GM18520 (cell line): ENCODE data around the gene CAPN9.
"Not testable (repeated sequence)": the region's sequence is repeated elsewhere in the genome, so short reads cannot be mapped to it uniquely, and the experiment has no call there.

Source experiments
- ATAC-seq: cut with Tn5 transposase; IDR thresholded peaks from one replicate; pipeline ENCODE4 v1.9.1; 2021; ENCODE audit not compliant: unreplicated experiment

The CAPN9 gene, protein sequence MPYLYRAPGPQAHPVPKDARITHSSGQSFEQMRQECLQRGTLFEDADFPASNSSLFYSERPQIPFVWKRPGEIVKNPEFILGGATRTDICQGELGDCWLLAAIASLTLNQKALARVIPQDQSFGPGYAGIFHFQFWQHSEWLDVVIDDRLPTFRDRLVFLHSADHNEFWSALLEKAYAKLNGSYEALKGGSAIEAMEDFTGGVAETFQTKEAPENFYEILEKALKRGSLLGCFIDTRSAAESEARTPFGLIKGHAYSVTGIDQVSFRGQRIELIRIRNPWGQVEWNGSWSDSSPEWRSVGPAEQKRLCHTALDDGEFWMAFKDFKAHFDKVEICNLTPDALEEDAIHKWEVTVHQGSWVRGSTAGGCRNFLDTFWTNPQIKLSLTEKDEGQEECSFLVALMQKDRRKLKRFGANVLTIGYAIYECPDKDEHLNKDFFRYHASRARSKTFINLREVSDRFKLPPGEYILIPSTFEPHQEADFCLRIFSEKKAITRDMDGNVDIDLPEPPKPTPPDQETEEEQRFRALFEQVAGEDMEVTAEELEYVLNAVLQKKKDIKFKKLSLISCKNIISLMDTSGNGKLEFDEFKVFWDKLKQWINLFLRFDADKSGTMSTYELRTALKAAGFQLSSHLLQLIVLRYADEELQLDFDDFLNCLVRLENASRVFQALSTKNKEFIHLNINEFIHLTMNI

DNA sequence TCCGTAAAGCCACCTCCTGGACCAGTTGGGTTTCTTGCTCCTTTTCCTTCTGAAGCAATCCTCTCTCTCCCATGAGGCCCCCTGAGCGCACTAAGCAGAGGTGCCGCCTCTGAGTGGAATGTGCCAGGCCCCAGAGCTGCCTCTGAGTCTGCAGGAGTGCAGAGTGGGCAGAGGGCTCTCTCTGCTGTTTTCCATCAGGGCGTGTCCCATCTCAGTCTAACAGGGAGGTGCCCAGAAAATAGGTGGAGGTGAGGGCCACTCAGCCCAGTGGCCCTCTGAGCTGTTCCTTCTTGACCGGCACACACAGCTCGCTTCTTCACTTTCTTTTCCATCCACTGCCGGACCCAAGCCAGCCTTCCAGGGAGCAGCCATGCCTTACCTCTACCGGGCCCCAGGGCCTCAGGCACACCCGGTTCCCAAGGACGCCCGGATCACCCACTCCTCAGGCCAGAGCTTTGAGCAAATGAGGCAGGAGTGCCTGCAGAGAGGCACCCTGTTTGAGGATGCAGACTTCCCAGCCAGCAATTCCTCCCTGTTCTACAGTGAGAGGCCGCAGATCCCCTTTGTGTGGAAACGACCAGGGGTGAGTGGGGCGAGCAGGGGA, at the start of gene CAPN9:
Gene CAPN9, plus strand, starts transcription at position 262 of the 604 bp plus-strand sequence. Its CDS starts 109 bp downstream, at position 371.
- no peak for ATAC-seq

DNA sequence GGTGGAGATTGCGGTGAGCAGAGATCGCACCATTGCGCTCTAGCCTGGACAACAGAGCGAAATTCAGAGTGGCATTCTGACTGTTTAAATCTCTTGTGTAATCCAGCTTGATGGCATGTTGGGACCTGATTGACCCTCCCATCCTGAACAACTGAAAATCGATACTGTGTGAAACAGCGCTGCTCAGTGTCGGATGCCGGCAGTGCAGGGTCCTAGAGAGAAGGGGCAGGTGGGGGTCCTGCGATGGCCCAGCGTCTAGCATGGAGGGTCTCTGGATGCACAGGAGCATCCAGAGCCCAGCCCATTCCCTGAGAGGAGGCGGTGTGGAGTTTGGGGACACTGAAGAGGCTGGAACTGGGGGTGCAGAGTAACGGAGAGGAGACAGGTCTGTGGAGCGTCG, 49.1 kb upstream of the CAPN9 start:
- no peak for ATAC-seq

DNA sequence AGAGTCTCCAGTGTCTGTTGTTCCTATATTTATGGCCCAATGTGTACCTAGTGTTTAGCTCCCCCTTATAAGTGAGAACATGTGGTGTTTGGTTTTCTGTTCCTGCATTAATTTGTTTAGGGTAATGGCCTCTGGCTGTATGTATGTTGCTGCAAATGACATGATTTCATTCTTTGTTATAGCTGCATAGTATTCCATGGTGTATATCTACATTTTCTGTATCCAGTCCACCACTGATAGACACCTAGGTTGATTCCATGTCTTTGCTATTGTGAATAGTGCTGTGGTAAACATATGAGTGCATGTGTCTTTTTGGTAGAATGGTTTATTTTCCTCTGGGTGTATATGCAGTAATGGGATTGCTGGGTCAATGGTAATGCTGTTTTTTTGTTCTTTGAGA, 48.2 kb upstream of the CAPN9 start:
- ATAC-seq, result not testable (repeated sequence)

DNA sequence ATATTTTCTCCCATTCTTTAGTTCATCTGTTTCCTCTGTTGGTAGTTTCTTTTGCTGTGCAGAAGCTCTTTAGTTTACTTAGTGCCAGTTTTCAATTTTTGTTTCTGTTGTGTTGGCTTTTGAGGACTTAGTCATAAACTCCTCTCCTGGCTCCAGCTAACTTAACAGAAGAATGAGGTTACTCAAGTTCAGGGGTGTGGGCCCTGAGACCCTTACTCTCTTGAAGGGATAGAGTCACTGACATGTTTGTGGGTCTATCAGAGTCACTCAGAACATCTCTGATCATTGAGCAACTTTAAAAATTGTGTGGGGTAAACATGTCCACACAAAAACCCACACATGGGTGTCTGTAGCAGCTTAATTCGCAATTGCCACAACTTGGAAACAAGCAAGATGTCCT, 47.5 kb upstream of the CAPN9 start:
- ATAC-seq, result no peak

DNA sequence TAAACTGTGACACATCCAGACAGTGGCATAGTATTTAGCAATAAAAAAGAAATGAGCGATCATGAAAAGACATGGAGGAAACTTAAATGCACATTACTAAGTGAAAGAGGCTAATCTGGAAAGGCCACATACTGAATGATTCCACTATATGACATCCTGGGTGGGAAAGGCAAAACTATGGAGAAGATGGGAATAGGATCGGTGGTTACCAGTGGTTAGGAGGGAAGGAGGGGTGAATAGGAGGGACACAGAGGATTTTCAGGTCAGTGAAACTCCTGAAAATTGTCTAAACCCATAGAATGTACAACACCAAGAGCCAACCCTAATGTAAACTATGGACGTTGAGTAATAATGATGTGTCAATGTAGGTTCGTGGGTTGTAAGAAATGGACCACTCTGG, 47.1 kb upstream of the CAPN9 start:
- no peak for ATAC-seq

DNA sequence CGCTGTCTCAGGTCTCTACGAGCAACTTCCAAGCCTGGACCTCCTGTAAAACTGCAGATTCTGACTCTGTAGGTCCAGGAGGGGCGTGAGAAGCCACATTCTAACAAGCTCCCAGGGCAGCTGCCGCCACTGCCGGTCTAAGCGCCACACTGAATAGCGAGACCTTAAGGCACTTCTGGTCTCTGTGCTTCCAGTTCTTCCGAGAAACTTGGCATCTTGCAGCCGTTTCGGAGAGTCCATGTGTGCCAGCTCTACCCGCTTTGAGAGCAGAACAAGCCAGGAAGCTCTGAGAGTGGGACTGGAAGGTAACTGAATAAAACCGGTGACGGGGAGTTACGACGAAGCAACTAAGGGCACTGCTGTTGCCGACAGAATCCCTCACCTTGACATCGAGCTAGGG, 45.8 kb upstream of the CAPN9 start:
- ATAC-seq, result no peak

DNA sequence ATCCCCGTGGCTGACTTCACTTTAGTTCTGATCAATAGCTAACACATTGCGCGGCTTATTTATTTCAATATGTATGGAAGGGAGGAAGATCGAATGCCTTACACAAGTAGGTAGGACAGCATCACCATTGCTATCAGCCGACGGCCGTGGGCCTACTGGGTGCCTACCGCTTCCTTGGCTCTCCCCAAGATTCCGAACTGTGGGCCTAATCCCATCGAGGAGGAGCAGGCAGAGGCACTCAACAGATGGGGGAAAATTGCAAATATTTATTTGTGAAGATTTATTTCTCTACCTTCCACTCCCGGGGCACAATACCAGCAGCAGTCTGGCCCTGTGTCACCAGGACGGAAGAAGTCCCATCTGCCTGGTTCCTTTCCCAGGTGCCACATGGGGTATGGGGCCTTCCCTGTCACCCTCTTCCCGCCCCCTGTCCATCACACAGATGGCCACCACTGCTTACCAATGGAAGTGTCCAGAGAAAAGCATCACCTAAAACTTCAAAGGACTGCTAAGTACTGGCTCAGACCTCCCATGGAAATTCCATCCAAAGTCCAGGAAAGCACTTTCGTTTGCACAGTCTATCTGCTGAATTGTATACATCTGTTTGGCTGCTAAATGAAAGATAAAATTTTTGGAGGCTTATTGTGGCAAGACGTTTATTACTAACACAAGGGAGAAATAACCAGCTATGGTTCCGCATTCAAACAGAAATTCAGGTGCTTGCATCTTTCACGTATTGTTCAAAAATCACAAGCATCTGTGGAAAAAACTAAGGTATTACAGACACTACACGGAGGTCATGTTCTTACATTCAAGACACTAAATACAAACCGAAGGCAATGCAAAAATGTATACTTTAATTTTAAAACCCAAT, 45.1 kb upstream of the CAPN9 start:
- ATAC-seq, result no peak

DNA sequence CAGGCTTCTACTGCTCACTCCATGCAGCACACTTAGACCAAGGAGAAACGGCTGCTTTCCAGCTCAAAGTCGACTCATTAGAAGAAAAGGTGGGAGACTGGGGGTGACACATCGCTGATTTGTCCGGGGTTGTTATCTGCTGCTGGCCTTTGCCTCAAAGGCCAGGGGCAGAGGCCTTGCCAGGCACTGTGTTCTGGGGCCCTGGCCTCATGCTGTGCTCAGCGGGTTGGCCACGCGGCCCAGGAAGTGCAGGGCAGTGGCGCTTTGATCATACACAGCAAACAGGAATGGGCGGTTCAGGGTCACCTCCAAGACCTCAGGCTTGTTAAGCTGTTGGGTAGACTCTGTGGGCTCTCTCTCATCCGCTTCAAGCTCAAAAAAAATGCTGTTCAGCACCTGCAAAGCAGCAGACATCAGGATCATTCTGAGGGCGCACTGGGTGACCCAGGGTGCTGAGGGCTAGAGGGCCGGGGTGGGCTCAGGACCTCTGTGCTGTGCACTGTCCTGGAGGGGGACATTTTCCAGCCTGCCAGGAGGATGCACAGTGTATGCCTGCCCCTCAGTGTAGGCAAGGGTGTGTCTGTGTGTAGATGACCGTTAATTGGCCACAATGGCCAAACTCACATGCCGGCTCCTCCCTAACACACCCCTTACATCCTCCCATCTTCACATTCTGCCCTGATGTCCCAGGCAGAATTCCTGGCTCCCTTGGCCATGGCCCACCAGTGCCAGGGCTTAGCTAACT, 44.1 kb upstream of the CAPN9 start:
- no peak for ATAC-seq

DNA sequence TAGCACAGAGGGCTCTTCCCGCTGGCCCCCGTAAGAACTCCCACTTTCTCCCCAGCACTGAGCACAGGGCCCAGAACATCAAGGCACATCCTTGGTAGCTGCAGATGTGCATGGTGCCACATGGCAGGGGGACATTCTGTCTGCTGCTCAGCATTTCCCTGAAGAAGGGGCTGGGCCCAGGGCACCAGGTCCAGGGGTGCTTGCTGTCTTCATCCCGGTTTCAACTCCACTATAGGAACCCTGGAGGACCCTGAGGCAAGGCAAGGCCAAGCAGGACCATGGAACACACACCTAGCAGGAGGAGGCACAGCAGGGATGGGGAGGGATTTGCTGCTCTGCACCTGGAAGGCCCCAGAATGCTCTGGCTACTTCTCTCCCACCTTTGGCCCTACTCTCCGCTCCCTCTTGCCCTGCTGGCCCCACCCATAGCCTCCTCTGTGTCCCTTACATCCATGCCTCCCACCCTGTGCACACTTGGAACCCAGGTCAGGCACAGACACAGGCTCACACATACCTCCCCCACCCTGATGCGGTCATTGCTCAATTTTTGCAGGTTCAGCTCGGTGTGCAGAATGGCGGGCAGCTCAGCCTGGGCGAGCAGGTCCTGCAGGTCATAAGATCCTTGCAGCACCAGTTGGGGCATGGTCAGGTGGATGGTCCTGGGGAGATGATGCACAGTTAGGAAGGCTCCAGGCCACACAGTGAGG, 43.4 kb upstream of the CAPN9 start:
- no peak for ATAC-seq

DNA sequence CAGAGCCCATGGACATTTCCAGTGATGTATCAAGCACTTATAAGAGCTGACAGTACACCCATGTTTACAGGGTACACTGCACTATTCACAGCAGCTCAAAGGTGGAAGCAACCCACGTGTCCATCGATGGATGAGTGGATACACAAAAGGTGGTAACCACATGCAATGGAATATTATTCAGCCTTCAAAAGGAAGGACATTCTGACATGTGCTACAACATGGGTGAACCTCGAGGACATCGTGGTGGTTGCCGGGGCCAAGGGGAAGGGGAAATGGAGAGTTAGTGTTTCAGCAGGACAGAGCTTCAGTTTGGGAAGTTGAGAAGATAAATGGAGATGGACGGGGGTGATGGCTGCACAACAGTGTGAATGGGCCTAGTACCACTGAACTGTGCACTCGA, 42.4 kb upstream of the CAPN9 start:
- ATAC-seq, result no peak

DNA sequence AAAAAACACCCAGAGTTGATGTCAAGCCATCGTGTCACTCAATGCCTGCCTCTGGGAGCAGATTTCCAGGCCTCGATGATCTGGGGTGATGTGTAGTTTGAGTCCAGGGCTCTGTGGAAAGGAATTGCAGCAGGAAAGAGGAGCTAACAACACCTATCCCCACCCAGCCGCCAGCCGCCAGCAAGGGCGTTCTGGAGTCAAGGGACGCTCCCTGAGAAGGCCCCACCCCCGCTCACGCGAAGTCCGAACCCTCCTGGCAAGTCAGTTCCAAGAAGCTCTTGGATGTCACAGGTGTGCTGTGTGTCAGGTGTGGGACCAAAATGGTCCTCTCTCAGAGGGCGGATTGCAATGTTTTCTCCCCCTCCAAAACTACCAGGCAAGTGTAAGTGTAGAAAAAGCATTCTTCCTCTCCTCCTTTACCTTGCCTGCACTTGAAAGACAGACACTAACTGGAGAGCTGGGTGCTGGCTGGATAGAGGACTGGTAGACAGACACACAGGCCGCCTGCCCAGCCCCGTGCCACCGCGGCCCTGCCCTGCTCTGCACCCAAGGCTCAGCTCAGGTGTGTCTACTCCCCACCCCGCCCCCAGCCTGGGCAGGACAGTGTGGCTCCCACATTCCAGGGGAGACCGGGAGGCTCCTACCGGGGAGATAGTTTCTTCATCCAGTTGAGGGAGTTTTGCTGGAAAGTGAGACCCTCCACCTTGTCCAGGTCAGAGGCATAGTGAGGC, 41.7 kb upstream of the CAPN9 start:
- no peak for ATAC-seq

DNA sequence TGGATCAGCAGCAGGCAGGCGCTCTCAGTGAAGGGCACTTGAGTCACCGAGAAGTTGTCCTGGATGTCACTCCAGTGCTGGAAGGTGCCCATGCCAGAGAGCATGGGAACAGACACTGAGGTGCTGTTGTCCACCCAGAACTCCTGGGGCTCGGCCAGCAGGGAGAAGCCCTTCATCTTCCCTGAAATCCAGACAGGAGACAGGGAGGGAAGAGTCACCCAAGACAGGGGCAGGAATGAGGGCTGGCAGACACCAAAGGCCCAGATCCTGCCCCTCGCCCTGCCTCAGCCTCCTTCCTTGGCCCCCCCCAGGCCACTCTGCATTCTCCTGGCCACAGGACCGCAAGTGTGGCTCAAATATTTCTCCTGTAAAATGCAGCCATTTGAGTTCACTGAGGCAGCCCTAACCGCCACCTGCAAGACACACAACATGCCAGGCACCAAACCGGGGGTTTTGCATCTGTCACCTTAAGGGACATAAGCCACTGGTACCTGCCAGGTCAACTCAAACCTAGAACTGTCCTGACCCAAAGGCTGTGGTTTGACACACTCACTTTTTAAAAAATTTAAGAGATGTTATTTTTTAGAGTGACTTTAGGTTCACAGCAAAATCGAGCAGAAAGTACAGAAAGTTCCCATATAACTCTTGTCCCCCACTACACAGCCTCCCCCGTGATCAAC, 41.0 kb upstream of the CAPN9 start:
- ATAC-seq, result no peak

DNA sequence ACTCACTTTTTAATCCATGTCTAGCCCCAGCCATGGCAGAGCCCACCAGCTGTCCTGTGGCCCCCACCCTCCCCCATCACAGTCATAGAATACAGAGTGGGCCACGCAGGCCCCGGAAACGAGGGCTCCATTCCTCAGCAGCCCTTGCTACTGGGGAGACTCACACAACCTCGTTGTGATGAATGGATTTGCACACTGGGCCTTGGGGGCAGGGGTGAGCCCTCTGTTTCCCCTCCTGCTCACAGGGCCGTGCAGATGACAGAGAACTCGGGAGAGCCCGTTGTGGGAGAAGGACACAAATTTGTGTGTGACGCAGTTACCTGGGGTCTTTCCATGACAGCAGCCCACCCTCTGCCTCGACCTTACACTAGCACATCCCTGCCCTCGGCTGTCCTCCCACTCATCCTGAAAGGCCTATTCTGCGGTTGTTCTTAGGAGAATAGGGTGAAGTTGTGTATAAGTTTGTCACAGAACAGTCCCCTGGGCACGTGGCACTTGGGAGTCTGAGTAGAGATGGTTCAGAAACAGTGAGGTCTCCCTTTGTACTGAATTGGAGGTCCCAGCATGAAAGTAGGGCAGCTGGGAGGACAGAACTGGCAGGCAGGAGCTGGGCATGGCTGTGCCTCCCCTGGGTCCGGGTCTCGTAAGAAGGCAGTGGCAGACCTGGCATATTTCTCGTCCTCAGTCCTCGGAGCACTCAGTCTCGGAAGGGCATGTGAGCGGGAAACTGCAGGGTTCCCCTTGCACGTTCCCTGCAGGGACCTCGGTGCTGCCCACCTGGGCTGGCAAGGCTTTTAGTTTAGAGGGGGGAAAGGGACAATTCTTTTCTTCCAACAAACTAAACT, 40.1 kb upstream of the CAPN9 start:
- ATAC-seq, result no peak

DNA sequence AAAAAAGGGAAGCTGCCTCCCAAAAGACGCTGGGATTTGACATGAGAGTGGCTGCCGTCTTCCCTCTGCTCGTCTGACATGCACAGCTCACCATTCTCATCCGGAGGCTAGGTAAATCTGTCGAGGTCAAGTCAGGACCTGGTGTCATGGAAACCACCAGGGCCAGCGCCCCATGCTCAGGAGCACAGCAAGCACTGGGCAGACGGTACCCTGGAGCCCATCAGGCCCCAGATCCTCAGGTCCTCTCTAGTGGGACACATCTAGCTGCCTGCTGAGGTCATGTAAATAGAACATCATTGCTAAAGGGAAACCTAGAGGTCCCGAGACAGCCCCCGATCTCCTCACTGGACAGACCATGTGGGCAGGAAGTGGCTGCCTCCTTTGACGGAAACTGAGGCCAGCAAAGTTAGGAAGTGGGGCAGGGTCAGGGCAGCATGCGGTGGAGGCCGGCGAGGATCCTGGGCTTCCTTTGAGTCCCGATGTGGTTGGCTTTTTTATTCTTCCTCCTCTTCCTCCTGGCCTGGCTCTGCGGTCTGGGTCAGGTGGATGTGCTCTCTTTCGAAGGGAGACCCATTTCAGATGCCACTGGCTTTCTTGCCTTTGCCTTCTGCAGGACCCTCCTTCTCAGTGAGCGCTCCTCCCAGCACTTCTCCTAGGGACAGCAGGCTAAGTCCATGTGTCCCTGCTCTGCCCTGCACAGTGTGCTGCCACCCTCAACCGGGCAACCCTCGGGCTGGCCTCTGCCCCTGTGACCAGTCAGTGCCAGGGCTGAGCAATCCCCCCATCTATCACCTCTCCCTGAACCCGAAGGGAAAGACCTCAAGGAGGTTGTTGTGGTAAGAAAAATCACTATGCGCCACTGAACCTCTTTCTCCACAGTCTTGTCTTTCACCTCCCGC, 39.2 kb upstream of the CAPN9 start:
- no peak for ATAC-seq

DNA sequence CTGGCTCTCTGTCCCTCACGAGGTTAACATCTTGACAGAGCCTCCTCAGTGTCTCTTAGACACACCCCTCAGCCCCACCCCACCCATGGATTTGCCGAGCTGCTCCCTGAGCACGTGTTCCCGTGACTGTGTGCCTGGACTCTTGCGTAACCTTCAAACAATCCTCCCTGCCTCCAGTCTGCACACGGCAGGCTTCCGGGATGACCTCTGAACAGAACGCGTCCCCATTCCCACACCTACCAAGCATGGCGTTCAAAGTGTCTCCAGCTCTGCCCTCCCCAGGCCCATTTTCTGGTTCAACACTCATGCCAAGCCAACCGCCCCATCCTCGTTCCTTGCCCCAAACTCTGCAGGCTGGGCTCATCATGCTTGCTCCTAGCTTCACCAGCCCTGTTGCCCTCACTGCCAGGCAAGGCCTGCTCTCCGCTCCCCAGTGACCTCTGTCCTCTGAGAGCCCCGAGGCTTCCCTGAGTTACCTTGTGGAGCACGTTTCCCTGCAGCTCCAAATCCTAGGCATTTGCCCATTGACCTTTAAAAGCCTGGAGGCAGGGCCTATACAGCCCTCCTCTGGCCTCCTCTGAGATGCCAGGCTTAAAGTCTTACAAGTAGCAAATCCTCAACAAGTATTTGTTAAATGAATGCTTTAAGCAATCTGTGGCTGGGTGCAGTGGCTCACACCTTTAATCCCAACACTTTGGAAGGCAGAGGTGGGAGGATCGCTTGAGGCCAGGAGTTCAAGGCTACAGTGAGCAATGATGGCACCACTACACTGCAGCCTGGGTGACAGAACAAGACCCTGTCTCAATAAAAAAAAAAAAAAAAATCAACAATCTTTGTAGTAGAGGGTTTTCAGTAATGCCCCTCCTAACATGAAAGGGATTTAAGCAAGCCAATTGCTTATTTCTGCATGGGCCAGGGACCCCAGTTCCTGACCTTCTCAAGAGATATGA, 38.3 kb upstream of the CAPN9 start:
- no peak for ATAC-seq
